ENCODE results near the gene ING3. TPM values are rescaled to one million over a fixed set of nuclear protein-coding genes. Genes with fewer than 3 reads are reported as not detected.
A peak's percentile ranks its signal among the peaks of the same experiment; 100 is the strongest.

Gene ING3
- total RNA-seq, 1 experiment from 2014 or later, result 6.7 TPM

- Histone ChIP-seq H3K4me3 (ENCODE audit: insufficient read depth, low read depth, low read length) (no peak overlapping the region), H3K27me3 (ENCODE audit: control insufficient read depth, insufficient read depth, low read length) (no peaks in the 10 kb centered on the region)
- DNase-seq, result no peak
Observed at GRCh38 chr7:120941064-120941463, 9.5 kb upstream of the ING3 start.

DNA sequence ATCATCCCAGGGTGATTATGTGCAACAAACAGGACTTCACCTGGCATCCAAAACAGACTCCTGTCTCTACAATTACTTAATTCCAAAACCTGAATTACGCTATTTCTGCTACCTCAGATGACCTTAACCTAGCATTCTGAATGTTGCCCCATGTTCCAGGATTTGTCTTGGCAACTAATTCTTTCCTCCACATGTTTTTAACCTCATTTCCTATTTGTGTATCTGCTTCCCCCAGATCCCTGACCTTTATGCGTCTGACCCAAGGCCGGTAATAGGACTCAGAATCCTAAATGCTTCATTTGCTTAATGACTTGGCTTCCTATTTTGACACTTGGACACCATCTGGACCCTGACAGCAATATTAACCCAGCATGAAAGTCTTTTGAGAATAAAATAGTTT is 8.7 kb upstream of the ING3 start:
- H3K4me3 ChIP-seq (ENCODE audit: insufficient read depth, low read depth, low read length), result no peak overlapping the region
- DNase-seq, result no peak
- H3K36me3 ChIP-seq (replicated peaks; ENCODE audit: control insufficient read depth, insufficient read depth, low read length), result no peaks in the 10 kb centered on the region
- no peaks in the 10 kb centered on the region for H3K27me3 ChIP-seq (ENCODE audit: control insufficient read depth, insufficient read depth, low read length)

More at GRCh38 chr7:120941064-120941463, 9.5 kb upstream of the ING3 start:
- H3K36me3 ChIP-seq (replicated peaks; ENCODE audit: control insufficient read depth, insufficient read depth, low read length), result no peaks in the 10 kb centered on the region

- no peak for DNase-seq
- Histone ChIP-seq H3K27me3 (ENCODE audit: control insufficient read depth, insufficient read depth, low read length) (no peaks in the 10 kb centered on the region), H3K4me3 (ENCODE audit: insufficient read depth, low read depth, low read length) (no peak overlapping the region), H3K36me3 (replicated peaks; ENCODE audit: control insufficient read depth, insufficient read depth, low read length) (no peaks in the 10 kb centered on the region)
Observed at GRCh38 chr7:120942861-120943260, 7.7 kb upstream of the ING3 start.

- no peak overlapping the region for H3K4me3 ChIP-seq (ENCODE audit: insufficient read depth, low read depth, low read length)
- no peak for DNase-seq
- H3K27me3 ChIP-seq (ENCODE audit: control insufficient read depth, insufficient read depth, low read length), result no peaks in the 10 kb centered on the region
- no peaks in the 10 kb centered on the region for H3K36me3 ChIP-seq (replicated peaks; ENCODE audit: control insufficient read depth, insufficient read depth, low read length)
Observed at GRCh38 chr7:120944826-120945562, 5.6 kb upstream of the ING3 start.

- no peak for DNase-seq
- no peaks in the 10 kb centered on the region for H3K27me3 ChIP-seq (ENCODE audit: control insufficient read depth, insufficient read depth, low read length)
- H3K36me3 ChIP-seq (replicated peaks; ENCODE audit: control insufficient read depth, insufficient read depth, low read length), result no peaks in the 10 kb centered on the region; the same call in 1 of the 2 replicates
- H3K4me3 ChIP-seq (ENCODE audit: insufficient read depth, low read depth, low read length), result no peak overlapping the region
Observed at GRCh38 chr7:120947980-120948379, 2.6 kb upstream of the ING3 start.

DNA sequence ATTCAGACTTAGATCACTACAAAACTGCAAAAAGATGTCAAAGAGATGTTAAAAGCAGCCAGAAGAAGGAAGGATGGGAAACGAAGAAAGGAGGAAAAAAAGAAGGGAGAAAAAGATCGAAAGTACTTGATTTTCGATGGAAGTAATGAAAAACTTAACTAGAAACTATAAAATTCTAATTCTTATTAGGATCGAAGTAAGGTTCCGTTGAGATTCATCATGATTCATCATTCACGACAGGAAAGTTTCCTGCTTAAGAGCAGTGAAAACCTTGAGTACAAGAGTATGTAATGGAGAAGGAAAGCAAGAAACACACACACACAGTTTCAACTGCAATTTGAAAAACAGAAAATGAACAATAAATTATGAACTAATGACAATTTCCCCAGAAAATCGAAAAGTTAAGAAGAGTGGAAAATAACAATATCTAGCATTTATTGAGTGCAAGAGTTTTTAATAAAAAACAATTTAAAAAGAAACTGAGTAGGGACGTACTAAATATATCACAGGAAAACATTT is 1.1 kb upstream of the ING3 start:
- Histone ChIP-seq H3K27me3 (ENCODE audit: control insufficient read depth, insufficient read depth, low read length) (no peaks in the 10 kb centered on the region), H3K4me3 (ENCODE audit: insufficient read depth, low read depth, low read length) (peak overlapping the region; percentile 47), H3K36me3 (replicated peaks; ENCODE audit: control insufficient read depth, insufficient read depth, low read length) (peaks cover 1% of the 10 kb centered on the region)
- DNase-seq, result no peak

DNA sequence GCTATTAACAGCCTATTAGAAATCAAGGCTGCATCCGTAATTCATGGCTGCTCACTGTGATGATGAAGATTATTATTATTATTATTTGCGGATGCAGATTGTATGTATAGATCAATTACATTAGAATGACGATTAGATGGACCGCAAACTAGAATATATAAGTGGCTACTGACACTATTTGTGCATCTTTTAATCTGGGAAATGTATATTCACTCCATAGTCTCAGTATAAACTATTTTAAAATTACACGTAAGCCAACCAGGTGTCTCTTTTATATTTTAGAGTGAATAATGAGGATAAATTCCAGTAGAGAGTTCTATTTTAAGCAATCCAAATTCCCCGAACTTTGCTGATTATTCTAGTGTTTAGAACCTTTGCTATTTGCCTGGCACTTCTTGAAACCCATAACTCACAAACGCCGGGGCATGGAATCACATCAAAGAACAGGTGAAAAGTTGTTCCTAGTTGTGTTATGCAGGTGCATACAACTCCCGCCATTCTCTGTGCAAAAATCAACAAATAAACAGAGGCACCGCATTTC is 509 bp upstream of the ING3 start:
- H3K27me3 ChIP-seq (ENCODE audit: control insufficient read depth, insufficient read depth, low read length), result no peaks in the 10 kb centered on the region
- H3K4me3 ChIP-seq (ENCODE audit: insufficient read depth, low read depth, low read length), result peak overlapping the region; percentile 47
- H3K36me3 ChIP-seq (replicated peaks; ENCODE audit: control insufficient read depth, insufficient read depth, low read length), result peaks cover 1% of the 10 kb centered on the region
- DNase-seq, result no peak

DNA sequence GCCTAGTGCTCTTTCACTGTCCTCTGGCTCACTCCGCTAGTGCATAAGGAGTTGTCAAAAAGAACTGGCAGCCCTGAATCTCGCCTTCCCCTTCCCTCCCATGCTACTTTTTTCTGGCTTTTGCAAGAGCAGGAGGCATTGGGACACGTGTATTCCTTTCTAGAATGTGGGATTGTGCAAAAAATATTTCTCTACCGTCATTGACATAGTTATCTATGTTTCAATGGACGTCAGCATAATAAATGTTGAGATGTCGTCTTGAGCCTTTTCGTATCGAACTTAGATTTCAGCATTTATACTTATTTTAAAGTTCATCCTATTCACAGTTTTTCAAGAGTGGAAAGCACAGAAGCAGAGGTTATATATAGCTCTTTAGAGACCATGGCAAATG is 727 bp downstream of the ING3 start:
- Histone ChIP-seq H3K36me3 (replicated peaks; ENCODE audit: control insufficient read depth, insufficient read depth, low read length) (peaks cover 1% of the 10 kb centered on the region), H3K27me3 (ENCODE audit: control insufficient read depth, insufficient read depth, low read length) (no peaks in the 10 kb centered on the region), H3K4me3 (ENCODE audit: insufficient read depth, low read depth, low read length) (peak overlapping the region; percentile 73)
- no peak for DNase-seq

GRCh38 chr7:120951826-120952225 is 1.2 kb downstream of the ING3 start:
- H3K4me3 ChIP-seq (ENCODE audit: insufficient read depth, low read depth, low read length), result no peak overlapping the region
- no peak for DNase-seq
- H3K27me3 ChIP-seq (ENCODE audit: control insufficient read depth, insufficient read depth, low read length), result no peaks in the 10 kb centered on the region
- H3K36me3 ChIP-seq (replicated peaks; ENCODE audit: control insufficient read depth, insufficient read depth, low read length), result peaks cover 1% of the 10 kb centered on the region

GRCh38 chr7:120955577-120956149 is 5.1 kb downstream of the ING3 start:
- H3K27me3 ChIP-seq (ENCODE audit: control insufficient read depth, insufficient read depth, low read length), result no peaks in the 10 kb centered on the region
- no peak for DNase-seq
- peaks cover 1% of the 10 kb centered on the region for H3K36me3 ChIP-seq (replicated peaks; ENCODE audit: control insufficient read depth, insufficient read depth, low read length)
- H3K4me3 ChIP-seq (ENCODE audit: insufficient read depth, low read depth, low read length), result no peak overlapping the region

DNA sequence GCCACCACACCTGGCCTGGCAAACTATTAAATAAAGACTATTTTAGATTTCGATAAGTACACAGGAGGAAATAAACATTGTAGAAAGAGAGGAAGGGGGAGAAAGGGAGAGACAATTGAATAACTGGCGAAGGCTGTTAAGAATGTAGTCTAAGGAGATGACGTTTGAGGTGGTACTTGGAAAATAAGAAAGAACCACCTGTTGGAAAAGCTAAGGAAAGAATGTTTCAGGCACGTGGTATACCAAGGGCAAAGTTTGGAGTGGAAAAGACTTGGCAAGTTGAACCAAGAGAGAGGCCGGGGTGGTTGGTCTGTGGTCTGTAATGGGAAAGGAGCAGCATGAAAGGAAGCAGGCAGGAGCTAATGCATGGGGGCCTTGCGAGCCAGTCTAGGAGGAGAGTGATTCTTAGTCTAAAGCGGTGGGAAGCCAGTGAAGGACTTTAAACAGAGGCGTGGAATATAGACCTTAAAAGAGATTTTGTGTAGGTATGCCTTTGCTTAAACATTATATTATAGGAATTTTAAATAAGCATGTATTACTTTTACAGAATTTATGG is 9.4 kb downstream of the ING3 start:
- H3K36me3 ChIP-seq (replicated peaks; ENCODE audit: control insufficient read depth, insufficient read depth, low read length), result peaks cover 2% of the 10 kb centered on the region
- peak; percentile 29 for DNase-seq
- H3K4me3 ChIP-seq (ENCODE audit: insufficient read depth, low read depth, low read length), result no peak overlapping the region
- no peaks in the 10 kb centered on the region for H3K27me3 ChIP-seq (ENCODE audit: control insufficient read depth, insufficient read depth, low read length)

GRCh38 chr7:120960714-120961113 is 10.1 kb downstream of the ING3 start:
- Histone ChIP-seq H3K4me3 (ENCODE audit: insufficient read depth, low read depth, low read length) (no peak overlapping the region), H3K27me3 (ENCODE audit: control insufficient read depth, insufficient read depth, low read length) (no peaks in the 10 kb centered on the region), H3K36me3 (replicated peaks; ENCODE audit: control insufficient read depth, insufficient read depth, low read length) (peaks cover 2% of the 10 kb centered on the region)
- no peak for DNase-seq

DNA sequence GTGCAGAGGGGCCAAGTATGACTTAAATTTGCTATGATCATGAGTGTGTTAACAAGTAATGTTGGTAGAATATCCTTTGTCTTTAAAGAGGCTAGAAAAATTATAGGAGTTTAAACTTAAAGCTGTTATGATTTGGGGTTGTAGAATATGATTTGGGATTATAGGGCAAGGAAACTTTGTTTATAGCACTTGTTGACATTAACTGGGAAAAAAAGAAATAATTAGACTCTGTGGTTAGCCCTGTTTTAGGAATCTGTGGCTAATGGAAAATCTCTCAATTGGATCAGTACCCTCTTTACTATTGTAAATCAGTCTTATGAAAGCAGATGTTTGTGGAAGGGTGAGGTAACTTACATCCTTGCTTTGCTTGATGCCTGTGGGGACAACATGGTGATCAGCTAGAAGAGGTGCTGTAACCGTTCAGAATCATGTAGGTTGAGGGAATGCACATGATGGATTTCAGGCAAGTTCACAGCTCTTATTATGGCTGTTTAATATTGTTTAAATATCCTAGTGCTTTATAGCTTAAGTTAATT is 11.1 kb downstream of the ING3 start:
- peaks cover 4% of the 10 kb centered on the region for H3K36me3 ChIP-seq (replicated peaks; ENCODE audit: control insufficient read depth, insufficient read depth, low read length)
- no peaks in the 10 kb centered on the region for H3K27me3 ChIP-seq (ENCODE audit: control insufficient read depth, insufficient read depth, low read length)
- H3K4me3 ChIP-seq (ENCODE audit: insufficient read depth, low read depth, low read length), result no peak overlapping the region
- DNase-seq, result no peak

DNA sequence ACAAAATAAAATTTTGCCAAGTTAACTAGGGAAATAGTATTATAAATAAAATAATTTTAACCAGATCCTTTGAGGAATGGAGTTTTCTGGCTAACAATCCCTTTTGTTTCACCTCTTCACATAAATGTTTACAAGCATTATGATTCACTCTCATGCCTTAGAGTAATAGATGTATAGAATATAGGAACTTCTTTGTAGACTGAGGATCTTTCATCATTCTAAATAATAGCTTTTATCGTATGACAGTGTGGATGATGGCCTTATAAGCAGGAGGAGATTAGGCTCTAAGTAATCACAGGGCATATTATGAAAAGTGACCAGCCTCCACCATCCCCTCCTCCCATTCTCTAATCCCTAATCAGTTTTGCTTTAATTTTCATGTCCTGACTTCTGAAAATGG is 13.5 kb downstream of the ING3 start:
- no peak for DNase-seq
- Histone ChIP-seq H3K36me3 (replicated peaks; ENCODE audit: control insufficient read depth, insufficient read depth, low read length) (peaks cover 5% of the 10 kb centered on the region), H3K4me3 (ENCODE audit: insufficient read depth, low read depth, low read length) (no peak overlapping the region), H3K27me3 (ENCODE audit: control insufficient read depth, insufficient read depth, low read length) (no peaks in the 10 kb centered on the region)

DNA sequence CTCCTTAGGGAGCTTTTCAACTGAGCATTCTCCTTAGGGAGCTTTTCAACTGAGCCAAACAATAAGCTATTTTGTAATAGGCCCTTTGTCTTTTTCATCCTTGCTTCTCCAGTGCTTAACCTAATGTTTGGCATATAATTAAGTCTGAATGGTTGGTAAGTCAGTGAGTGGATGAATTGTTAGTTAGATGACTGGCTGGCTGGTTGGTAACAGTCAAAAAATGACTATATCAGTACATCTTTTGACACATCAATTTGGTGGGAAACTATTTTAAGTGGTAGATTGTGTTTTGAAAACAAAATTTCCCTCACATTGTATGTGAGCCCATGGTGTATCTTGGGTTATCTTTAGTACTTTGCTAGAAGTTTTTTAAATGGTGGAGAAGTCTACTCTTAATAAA is 16.4 kb downstream of the ING3 start:
- no peak overlapping the region for H3K4me3 ChIP-seq (ENCODE audit: insufficient read depth, low read depth, low read length)
- peaks cover 8% of the 10 kb centered on the region for H3K36me3 ChIP-seq (replicated peaks; ENCODE audit: control insufficient read depth, insufficient read depth, low read length)
- no peak for DNase-seq
- H3K27me3 ChIP-seq (ENCODE audit: control insufficient read depth, insufficient read depth, low read length), result no peaks in the 10 kb centered on the region

Data from H7 (cell line).